ENCODE results near the gene LRRC3.

Gene LRRC3

DNA sequence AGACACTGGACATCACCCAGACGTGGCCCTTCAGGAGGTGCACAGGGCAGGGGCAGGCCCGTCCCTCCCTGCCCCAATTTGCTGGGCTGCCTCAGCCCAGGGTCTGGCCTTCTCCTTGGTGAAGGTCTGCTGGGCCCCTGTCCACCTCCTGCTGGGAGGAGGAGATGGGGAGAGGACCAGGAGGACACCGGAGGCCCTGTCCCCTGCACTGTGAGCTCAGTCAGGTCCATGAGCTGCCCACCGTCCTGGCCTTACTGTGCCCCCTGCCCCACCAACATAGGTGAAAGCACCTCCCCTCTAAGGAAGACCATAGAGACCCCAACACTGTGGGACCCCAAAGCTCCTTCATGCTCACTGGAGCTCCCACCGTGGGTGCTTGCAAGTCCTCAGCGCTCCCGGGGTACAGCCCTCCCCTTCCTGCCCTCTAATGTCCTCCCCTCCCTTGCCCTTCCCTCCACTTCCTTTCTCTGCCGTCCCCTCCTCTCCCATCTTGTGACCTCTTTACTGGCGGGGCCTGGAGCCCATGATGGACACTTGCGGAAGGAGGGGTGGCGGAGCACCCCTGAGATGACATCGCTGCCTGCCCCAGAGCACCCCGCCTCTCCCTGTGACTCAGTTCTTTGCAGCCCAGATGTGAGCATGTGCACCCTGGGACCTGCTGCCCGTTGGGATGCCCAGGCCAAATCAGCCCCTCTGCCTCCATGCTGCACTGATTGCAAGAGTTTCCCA lies 4.6 kb downstream of the LRRC3 start:
- no peak for DNase-seq

GRCh38 chr21:44460441-44460755 lies 5.1 kb downstream of the LRRC3 start:
- no peak for DNase-seq

GRCh38 chr21:44461005-44461404 lies 5.7 kb downstream of the LRRC3 start:
- DNase-seq: no peak

DNA sequence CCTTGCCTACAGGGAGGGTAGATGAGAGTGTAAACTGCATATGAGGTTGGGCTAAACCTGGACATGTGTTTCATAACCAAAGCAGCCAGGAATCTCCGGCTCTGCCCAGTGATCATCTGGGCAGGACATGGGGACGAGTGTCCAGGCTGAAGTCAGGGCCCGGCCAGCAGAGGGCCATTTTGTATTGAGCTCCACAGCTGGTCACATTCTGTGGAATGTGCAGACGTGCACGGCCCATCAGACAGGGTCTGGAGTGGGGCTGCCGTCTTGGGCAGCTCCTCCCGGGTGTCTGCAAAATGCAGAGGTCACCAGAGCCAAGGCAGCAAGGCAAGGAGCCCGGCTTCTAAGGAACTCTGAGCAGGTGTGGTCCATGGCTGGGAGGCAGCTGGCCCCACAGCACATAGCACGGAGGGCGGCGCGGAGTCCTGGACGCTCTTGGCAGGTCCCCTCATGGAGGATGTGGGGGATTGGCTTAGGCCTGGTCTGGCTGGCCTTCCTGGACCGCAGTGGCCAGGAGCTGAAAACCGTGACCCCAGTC lies 6.2 kb downstream of the LRRC3 start:
- DNase-seq: no peak

- no peak for DNase-seq
Measured at GRCh38 chr21:44462086-44462833, 7.0 kb downstream of the LRRC3 start.

GRCh38 chr21:44462834-44463200 lies 7.5 kb downstream of the LRRC3 start:
- DNase-seq: no peak

- no peak for DNase-seq
Measured at GRCh38 chr21:44463724-44464123, 8.4 kb downstream of the LRRC3 start.

- no peak for DNase-seq
Measured at GRCh38 chr21:44464351-44464750, 9.0 kb downstream of the LRRC3 start.

- no peak for DNase-seq
Measured at GRCh38 chr21:44466351-44466954, 11.1 kb downstream of the LRRC3 start.

DNA sequence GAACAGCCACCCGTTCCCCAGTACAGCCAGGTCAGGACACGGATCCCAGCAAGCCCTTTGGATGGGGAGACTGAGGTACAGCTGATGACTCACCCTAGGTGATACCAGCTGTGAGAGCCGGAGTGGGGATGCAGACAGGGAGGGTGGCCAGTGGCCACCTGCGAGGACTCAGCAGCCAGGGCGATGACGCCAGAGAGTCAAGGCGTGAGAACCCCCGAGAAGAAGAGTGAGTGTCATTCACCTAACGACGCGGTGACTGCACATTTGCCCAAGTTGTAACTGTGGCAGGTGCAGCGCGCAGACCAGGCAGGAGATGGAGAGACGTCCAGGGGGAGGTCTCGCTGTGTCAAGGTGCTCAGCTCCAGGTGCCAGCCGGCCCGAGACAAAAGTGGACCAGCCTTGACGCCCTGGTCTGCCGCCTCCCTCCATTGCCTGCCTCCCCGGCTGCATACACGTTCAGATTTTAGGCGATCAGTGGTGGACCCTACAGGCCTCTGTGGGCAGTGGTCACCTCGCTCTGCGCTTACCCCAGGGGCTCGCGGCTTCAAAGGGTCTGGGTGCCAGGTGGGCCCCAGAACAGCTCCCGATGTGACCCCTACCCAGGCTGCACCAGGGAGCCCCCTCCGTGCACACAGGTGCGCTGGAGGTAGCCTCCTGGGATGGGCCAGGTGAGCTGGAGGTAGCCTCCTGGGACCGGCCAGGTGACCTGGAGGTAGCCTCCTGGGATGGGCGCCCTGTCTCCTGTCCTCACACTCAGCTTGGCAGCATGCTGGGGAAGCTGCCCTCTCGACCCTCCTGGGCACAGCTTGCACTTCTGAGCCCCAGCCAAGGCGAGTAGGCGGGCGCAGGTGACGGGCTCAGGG lies 11.9 kb downstream of the LRRC3 start:
- no peak for DNase-seq

GRCh38 chr21:44467859-44468195 lies 12.5 kb downstream of the LRRC3 start:
- no peak for DNase-seq

- no peak for DNase-seq
Measured at GRCh38 chr21:44471341-44471740, 16.0 kb downstream of the LRRC3 start.

DNA sequence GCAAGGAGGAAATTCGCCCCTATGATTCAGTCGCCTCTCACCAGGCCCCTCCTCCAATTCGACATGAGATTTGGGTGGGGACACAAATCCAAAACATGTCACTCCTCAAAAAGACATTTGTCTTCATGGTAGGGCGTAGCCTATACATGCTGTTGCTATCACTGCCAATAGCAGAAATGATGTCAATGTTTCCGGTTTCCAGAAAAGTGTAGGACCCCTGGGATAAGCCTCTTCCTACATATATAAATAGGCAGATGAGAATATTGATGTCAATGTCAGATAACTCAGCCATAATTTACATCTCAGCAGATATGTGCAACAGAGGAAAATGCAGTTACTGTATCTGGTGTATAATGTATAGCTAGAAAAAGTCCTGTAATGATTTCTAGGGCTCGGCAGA lies 16.7 kb downstream of the LRRC3 start:
- no peak for DNase-seq

- no peak for DNase-seq
Measured at GRCh38 chr21:44473915-44474555, 18.7 kb downstream of the LRRC3 start.

DNA sequence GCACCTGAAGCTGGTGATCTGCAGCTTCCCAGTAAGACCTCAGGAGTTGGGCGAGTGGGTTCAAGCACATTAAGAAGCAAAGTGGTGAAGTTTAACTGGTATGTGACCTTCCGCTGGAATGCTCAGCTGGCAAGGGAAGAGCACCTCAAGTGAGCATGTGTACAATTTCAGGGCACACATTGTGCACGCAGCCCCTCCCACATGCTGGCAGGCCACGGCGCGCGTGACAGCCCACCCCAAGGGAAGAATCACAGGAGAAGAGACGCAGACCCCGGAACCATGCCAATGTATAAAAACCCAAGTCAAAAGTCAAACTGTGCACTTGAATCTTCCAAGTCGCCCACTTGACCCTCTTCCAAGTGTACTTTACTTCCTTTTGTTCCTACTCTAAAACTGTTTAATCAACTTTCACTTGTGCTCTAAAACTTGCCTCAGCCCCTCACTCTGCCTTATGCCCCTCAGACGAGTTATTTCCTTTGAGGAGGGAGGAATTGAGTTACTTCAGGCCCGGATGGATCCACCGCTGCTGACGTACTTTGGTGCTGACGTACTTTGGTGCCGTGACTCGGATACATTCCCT lies 20.0 kb downstream of the LRRC3 start:
- no peak for DNase-seq

DNA sequence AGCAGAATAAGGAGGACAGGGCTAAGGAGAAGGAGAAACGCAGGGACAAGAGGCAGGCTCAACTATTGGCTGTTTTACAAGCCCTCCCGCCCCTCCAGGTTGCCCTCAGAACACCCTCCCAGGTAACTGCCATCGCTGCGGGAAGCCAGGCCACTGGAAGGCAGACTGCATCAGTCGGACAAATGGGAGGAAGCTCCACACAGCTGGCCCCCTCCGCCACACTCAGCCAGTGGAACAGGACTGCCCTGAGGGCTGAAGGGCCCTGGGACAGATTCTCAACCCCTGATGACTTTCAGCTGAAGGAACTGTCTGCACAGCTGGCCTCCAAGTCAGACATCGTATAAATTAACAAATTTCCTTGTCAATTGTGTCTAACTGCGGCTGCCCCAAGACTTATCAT lies 21.8 kb downstream of the LRRC3 start:
- no peak for DNase-seq

DNA sequence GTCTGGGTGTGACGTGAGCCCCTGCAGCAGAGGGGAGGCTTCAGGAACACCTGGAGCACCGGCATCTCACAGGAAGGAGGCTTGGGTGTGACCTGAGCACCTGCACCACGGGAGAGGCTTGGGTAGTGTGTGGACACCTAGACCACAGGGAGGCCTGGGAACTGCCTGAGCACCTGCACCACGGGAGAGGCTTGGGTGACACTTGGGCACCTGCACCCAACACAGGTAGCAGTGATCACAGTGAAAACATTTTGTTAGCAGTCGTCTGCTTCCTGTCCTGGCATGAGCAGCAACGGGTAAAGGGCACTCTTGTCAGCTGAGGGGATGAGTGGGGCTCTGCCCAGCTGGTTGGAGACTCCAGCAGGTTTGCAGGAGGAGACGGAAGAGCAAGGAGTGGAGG lies 22.4 kb downstream of the LRRC3 start:
- DNase-seq: no peak

DNA sequence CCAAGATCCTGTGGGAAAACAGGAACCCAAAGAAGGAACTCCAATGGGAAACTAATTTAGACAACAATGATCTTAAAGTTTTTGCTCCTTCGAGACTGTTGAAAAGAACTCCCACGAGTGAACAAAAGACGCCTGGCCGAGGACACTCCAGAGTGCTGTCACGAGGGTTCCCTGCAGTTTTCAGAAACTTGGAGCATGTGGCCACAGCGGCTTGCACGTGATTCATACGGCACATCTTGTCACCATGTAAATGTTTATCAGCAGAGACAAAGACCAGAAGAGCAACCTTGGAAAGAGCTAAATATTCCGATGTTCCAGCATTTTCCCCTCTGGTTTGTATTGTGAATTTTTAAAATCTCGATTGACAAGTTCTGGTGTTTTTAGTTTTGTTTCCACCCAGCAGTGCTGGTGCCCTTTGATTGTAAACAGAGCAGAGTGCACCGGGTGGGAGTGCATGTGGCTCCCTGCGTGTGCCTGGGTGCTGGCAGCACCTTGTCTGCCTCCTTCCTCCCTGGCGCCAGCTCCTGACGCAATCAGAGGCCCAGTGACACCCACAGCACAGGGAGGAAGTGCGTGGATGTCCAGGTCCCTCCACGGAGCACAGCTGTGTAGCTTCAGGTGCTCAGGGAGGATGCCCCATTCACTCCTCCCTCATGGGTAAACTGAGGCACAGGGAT lies 23.0 kb downstream of the LRRC3 start:
- no peak for DNase-seq

DNA sequence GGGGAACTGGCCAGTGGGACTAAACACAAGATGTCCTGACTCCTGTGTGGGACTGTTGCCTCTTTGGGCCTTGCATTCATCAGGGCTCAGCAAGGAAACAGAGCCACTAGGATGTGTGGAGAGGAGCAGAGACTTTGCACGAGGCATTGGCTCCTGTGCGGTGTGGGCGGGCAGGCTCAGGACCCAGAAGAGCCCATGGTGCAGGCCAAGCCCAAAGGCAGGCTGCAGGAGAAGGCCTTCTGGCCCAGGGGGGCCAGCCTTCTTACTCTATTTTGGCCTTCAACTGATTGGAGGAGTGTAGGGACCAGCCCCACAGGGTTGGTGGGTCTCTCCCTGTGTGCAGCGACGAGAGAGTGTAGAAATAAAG lies 23.5 kb downstream of the LRRC3 start:
- DNase-seq: no peak

DNA sequence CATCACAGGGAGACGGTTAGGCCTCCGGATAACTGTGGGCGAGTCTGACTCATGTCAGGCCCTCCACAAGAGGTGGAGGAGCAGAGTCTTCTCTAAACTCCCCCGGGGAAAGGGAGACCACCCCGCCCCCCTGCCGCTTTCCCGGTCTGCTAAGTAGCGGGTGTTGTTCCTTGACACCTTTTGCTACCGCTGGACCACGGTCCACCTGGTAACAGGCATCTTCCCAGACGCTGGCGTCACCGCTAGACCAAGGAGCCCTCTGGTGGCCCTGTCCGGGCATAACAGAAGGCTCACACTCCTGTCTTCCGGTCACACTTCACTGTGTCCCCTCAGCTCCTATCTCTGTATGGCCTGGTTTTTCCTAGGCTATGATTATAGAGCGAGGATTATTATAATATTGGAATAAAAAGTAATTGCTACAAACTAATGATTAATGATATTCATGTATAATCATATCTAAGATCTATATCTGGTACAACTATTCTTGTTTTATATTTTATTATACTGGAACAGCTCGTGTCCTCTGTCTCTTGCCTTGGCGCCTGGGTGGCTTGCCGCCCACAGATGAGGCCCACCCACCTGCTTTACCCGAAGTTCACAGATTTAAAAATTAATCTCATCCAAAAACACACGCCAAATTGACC lies 24.4 kb downstream of the LRRC3 start:
- peak; percentile 26 to 38 for DNase-seq
